K562 (cell line): ENCODE measurements around the gene SEPHS1. TPM values are rescaled to one million over a fixed set of nuclear protein-coding genes. Genes with fewer than 3 reads are reported as not detected.

Source experiments
- ATAC-seq: fragments of 200-7000 bp; cut with Tn5 transposase; 3 replicates; pipeline ENCODE4 v1.9.1; 2020; ENCODE audit warnings: moderate library complexity
- BruUV-seq: library from RNA; stranded (reverse); fragments of 400-500 nt; replicated peaks from 2 replicates; lab custom pipeline; 2021; lab: Mats Ljungman, UMichigan
- CTCF ChIA-PET: fragments of 300-600 bp; formaldehyde crosslinking; extraction: SDS; loops from one replicate; lab custom pipeline; 2021; ENCODE audit warnings: low intra/inter-chr PET ratio; lab: Yijun Ruan, JAX
- POLR2A ChIA-PET: fragments of 300-600, 350-650 bp; sonication (Branson Sonifier 250); formaldehyde crosslinking; extraction: SDS; loops from one replicate; lab custom pipeline; 2021; ENCODE audit warnings: antibody characterized with exemption, inconsistent platforms; lab: Yijun Ruan, JAX
- DNase-seq, 4 experiments: peaks; one replicate each; pipeline versions ENCODE4 v3.0.0 to v3.0.0-alpha.2; 2011 to 2018; ENCODE audit warnings: low spot score in 3 of 4, mixed read lengths in 3 of 4; ENCODE audit errors: extremely low read depth in 1 of 4
- FAIRE-seq: peaks from 2 replicates; lab custom pipeline; 2011; peaks lifted over from hg19 to GRCh38; lab: Jason Lieb, UNC
- H2AFZ ChIP-seq: 2 replicates; pipeline ENCODE4 v1.6.0; 2011; ENCODE audit warnings: low read depth, low read length, control low read depth, inconsistent platforms
- H3K27ac ChIP-seq: fragments of 200-600 bp; 3 replicates; pipeline ENCODE4 v1.8.0; 2011; ENCODE audit warnings: low read depth, mild to moderate bottlenecking, control low read depth, inconsistent platforms, low read length, moderate library complexity, mixed read lengths; ENCODE audit errors: extremely low read depth
- H3K27me3 ChIP-seq, 2 experiments: fragments of 300-600 bp in 1 of 2; 2 replicates in 1 of 2; 3 replicates in 1 of 2; pipeline versions ENCODE4 v1.6.0 to v1.8.0; 2011; ENCODE audit warnings: inconsistent platforms in 2 of 2, low read length in 2 of 2, mild to moderate bottlenecking in 1 of 2, mixed read lengths in 1 of 2, moderate library complexity in 1 of 2; ENCODE audit not compliant: control insufficient read depth in 2 of 2, insufficient read depth in 2 of 2
- H3K36me3 ChIP-seq: fragments of 300-600 bp; 3 replicates; pipeline ENCODE4 v1.8.0; 2011; ENCODE audit warnings: mild to moderate bottlenecking, low read length, inconsistent platforms; ENCODE audit not compliant: control insufficient read depth, insufficient read depth
- H3K4me1 ChIP-seq, 2 experiments: fragments of 200-600 bp in 1 of 2; replicated peaks in 1 of 2; 2 replicates in 1 of 2; 3 replicates in 1 of 2; pipeline versions ENCODE4 v1.5.1 to v1.8.0; 2011; ENCODE audit warnings: inconsistent platforms in 2 of 2, low read length in 2 of 2, mild to moderate bottlenecking in 1 of 2, mixed read lengths in 1 of 2, moderate library complexity in 1 of 2; ENCODE audit not compliant: control insufficient read depth in 2 of 2, insufficient read depth in 2 of 2
- H3K4me2 ChIP-seq: 2 replicates; pipeline ENCODE4 v1.6.1; 2011; ENCODE audit warnings: low read length, control low read depth, inconsistent platforms, mixed read lengths; ENCODE audit not compliant: insufficient read depth
- H3K4me3 ChIP-seq: fragments of 200-600 bp; sonication (generic), shearing (Covaris generic); 2 replicates; pipeline ENCODE4 v1.5.1; 2016; ENCODE audit warnings: control low read depth, inconsistent platforms
- H3K79me2 ChIP-seq: fragments of 200-600 bp; 3 replicates; pipeline ENCODE4 v1.8.0; 2011; ENCODE audit warnings: low read length, inconsistent platforms; ENCODE audit not compliant: control insufficient read depth, insufficient read depth
- H3K9ac ChIP-seq, 2 experiments: 2 replicates each; pipeline versions ENCODE4 v1.6.0 to v1.6.1; 2011; ENCODE audit warnings: low read depth in 2 of 2, low read length in 2 of 2, control low read depth in 1 of 2, inconsistent platforms in 1 of 2, mild to moderate bottlenecking in 1 of 2, mixed read lengths in 1 of 2; ENCODE audit not compliant: insufficient read depth in 1 of 2
- H3K9me1 ChIP-seq: one replicate; pipeline ENCODE4 v1.6.0; 2011; ENCODE audit warnings: inconsistent platforms, mild to moderate bottlenecking, low read length, moderate library complexity; ENCODE audit not compliant: control insufficient read depth, insufficient read depth
- H3K9me3 ChIP-seq: replicated peaks from 2 replicates; pipeline ENCODE4 v1.5.1; 2011; ENCODE audit warnings: low read depth, low read length, inconsistent platforms; ENCODE audit not compliant: control insufficient read depth, insufficient read depth
- H4K20me1 ChIP-seq: replicated peaks from 2 replicates; pipeline ENCODE4 v1.6.1; 2011; ENCODE audit warnings: low read length, inconsistent platforms, mixed read lengths; ENCODE audit not compliant: control insufficient read depth, insufficient read depth
- EHMT2 ChIP-seq: fragments of 450-650 bp; IDR thresholded peaks from 2 replicates; pipeline ENCODE4 v1.6.1; 2018; ENCODE audit warnings: antibody characterized with exemption
- GATA2 ChIP-seq: sonication (generic); formaldehyde crosslinking; IDR thresholded peaks from 2 replicates; pipeline ENCODE4 v1.4.0; 2020; ENCODE audit warnings: mild to moderate bottlenecking, missing genetic modification reagents
- GTF3C2 ChIP-seq: IDR thresholded peaks from 3 replicates; pipeline ENCODE4 v1.6.1; 2011; ENCODE audit warnings: borderline replicate concordance, mild to moderate bottlenecking, moderate library complexity; ENCODE audit not compliant: insufficient read length; ENCODE audit errors: extremely low read depth
- HEY1 ChIP-seq: fragments of 250-450 bp; sonication (Bioruptor Pico); IDR thresholded peaks from 2 replicates; pipeline ENCODE4 v1.5.0; 2020; ENCODE audit warnings: mild to moderate bottlenecking, moderate library complexity, borderline replicate concordance
- MNT ChIP-seq, 2 experiments: fragments of 450-650 bp; conservative IDR thresholded peaks; 2 replicates each; pipeline ENCODE4 v1.6.1; 2017; ENCODE audit warnings: mild to moderate bottlenecking in 2 of 2, moderate library complexity in 2 of 2
- MTA3 ChIP-seq: fragments of 450-650 bp; formaldehyde crosslinking; IDR thresholded peaks from 2 replicates; pipeline ENCODE4 v1.6.1; 2017; ENCODE audit warnings: mild to moderate bottlenecking, borderline replicate concordance
- PRDM10 ChIP-seq: fragments of 450-650 bp; IDR thresholded peaks from 2 replicates; pipeline ENCODE4 v1.6.1; 2018; ENCODE audit not compliant: partially characterized antibody
- RUNX1 ChIP-seq: sonication (generic); IDR thresholded peaks from 2 replicates; pipeline ENCODE4 v1.6.1; 2016; ENCODE audit warnings: antibody characterized with exemption, low read depth
- TCF3 ChIP-seq: sonication (generic); formaldehyde crosslinking; IDR thresholded peaks from 2 replicates; pipeline ENCODE4 v1.4.0; 2020; ENCODE audit warnings: mild to moderate bottlenecking, missing genetic modification reagents
- ZNF512 ChIP-seq: IDR thresholded peaks from 2 replicates; pipeline ENCODE4 v1.6.1; 2016; ENCODE audit warnings: missing genetic modification characterization, missing compliant biosample characterization
- WGBS: fragments of 100-300 bp; shearing (Covaris generic); methylation state at CpG from one replicate; pipeline ENCODE4 v1.1.6; 2016; ENCODE audit warnings: low coverage, mixed read lengths; ENCODE audit not compliant: insufficient coverage; ENCODE audit errors: missing lambda C conversion rate; 5-methylcytosine and 5-hydroxymethylcytosine counted together
- in situ Hi-C: fragments of 300-500 bp; cut with MboI; formaldehyde crosslinking; loops from 4 replicates; pipeline ENCODE4 v1.15.0; 2018; ENCODE audit warnings: inconsistent platforms, mixed read lengths
- intact Hi-C: fragments of 100-400 bp; cut with micrococcal nuclease; formaldehyde crosslinking; loops from 2 replicates; pipeline ENCODE4 v1.14.2; 2022
- polyA plus RNA-seq, 8 experiments: library from polyadenylated mRNA; depleted of rRNA in 4 of 8; stranded (reverse) in 5 of 8; unstranded in 3 of 8; fragments of >200 nt; fragmentation: Nextera tagmentation in 2 of 8; fragmentation: Illumina TruSeq in 1 of 8; extraction: Ambion mirVana in 2 of 8; extraction: Trizol in 1 of 8; gene quantifications; 2 replicates each; pipeline versions ENCODE4 v1.2.1 to v1.2.3, GENCODE V29; 2011 to 2014; ENCODE audit warnings: inconsistent platforms in 1 of 8, missing spikeins in 1 of 8
- total RNA-seq, 7 experiments: library from RNA; depleted of rRNA in 6 of 7; stranded (reverse); fragments of >200 nt in 6 of 7; fragmentation: Illumina TruSeq in 2 of 7; extraction: Trizol in 2 of 7; gene quantifications; 2 replicates each; pipeline versions ENCODE4 v1.2.1 to v1.2.3, GENCODE V29; 2011 to 2021; ENCODE audit warnings: low replicate concordance in 1 of 7

Gene SEPHS1
- total and polyA plus RNA-seq, 9 of the 15 experiments (the other 6 are each of a cell fraction or from before 2014, with no cell fraction given), result 14.7 to 82.8 (median 41.8) TPM

GRCh38 chr10:13382703-13383398 is 34.8 kb upstream of the SEPHS1 start:
- WGBS, result 6% methylated on average over 22 of the region's 23 CpGs
- POLR2A ChIA-PET, result interaction anchor here (0.6 to 1.0 kb wide), 3 partner anchors 8 to 21 kb away, joined by 3 to 4 read pairs (median 3); no protein-coding TSS in a partner anchor
- Histone ChIP-seq H3K36me3 (no peaks in the 10 kb centered on the region), H3K4me2 (peak overlapping the region; percentile 82), H3K9me3 (no peaks in the 10 kb centered on the region; the same call in 1 of the 2 replicates), H3K9me1 (no peaks in the 10 kb centered on the region), H3K4me3 (peak overlapping the region; percentile 25), H2AFZ (peak overlapping the region; percentile 78), H3K4me1 (peaks cover 2 to 12% of the 10 kb centered on the region in 2 experiments; a peak in 3 of 5 replicates), H3K27ac (no peak overlapping the region), H3K79me2 (no peaks in the 10 kb centered on the region), H3K27me3 (peaks cover 0 to 11% of the 10 kb centered on the region in 2 experiments; a peak in 3 of 5 replicates), H4K20me1 (no peaks in the 10 kb centered on the region), H3K9ac (peak overlapping the region; percentile 51 to 82; a peak in 3 of 4 replicates)
- CTCF ChIA-PET, result no interaction called here
- no TSS peak for BruUV-seq
- intact Hi-C loops, result no loop called here
- in situ Hi-C loops, result no loop called here
- FAIRE-seq (no peak), DNase-seq (peak in 2 of 4 experiments; percentile 42 to 47), ATAC-seq (peak; percentile 67)
- TF ChIP-seq EHMT2, result no peak
- TF ChIP-seq TCF3 (CRISPR knock-in tag), result peak; percentile 40
- no peak for TF ChIP-seq PRDM10
- TF ChIP-seq MTA3, result 0 out of 2 replicates have a peak, but pooled peaks have one; percentile 15
- TF ChIP-seq ZNF512, result peak; percentile 66
- no peak for TF ChIP-seq GTF3C2
- no peak for TF ChIP-seq HEY1 (CRISPR knock-in tag)
- TF ChIP-seq GATA2, result 0 out of 2 replicates have a peak, but pooled peaks have one; percentile 8
- TF ChIP-seq RUNX1, result no peak
- no peak for TF ChIP-seq MNT (conservative IDR thresholded peaks at IDR 0.05)
